T-helper 2 cell treated with Interferon-gamma antibody and Interleukin-4, amounts not matched to agents 100 ng/mL and 5 ng/mL, for 36 hours (primary cell): Measurements from ENCODE around the gene RIMBP3C. TPM values are rescaled to one million over a fixed set of nuclear protein-coding genes. Genes with fewer than 3 reads are reported as not detected.
"Not testable (repeated sequence)": the region's sequence is repeated elsewhere in the genome, so short reads cannot be mapped to it uniquely, and the experiment has no call there.

Experiments
- intact Hi-C: fragments of 100-400 bp; cut with micrococcal nuclease; formaldehyde crosslinking; loops from one replicate; pipeline ENCODE4 v1.15.1; 2023
- total RNA-seq: library from RNA; stranded (reverse); gene quantifications from 2 replicates; pipeline ENCODE4 v1.2.3, GENCODE V29; 2022

RIMBP3C gene
- total RNA-seq, 1 donor from 2014 or later, result 0.50 TPM

GRCh38 chr22:21526705-21527500, 24.4 kb downstream of the RIMBP3C start:
- intact Hi-C loops, result not testable (repeated sequence)

GRCh38 chr22:21516970-21517764, 34.1 kb downstream of the RIMBP3C start:
- intact Hi-C loops, result not testable (repeated sequence)

- intact Hi-C loops, result not testable (repeated sequence)
These were observed 34.7 kb downstream of the RIMBP3C start for GRCh38 chr22:21516522-21516921.

- intact Hi-C loops, result not testable (repeated sequence)
These were observed 36.0 kb downstream of the RIMBP3C start for GRCh38 chr22:21515234-21515633.

GRCh38 chr22:21514117-21514516, 37.1 kb downstream of the RIMBP3C start:
- intact Hi-C loops, result not testable (repeated sequence)

GRCh38 chr22:21512022-21512421, 39.2 kb downstream of the RIMBP3C start:
- intact Hi-C loops, result not testable (repeated sequence)

- intact Hi-C loops, result not testable (repeated sequence)
These were observed 40.9 kb downstream of the RIMBP3C start for GRCh38 chr22:21510397-21510796.

- intact Hi-C loops, result not testable (repeated sequence)
These were observed 51.4 kb downstream of the RIMBP3C start for GRCh38 chr22:21499623-21500506.

- intact Hi-C loops, result not testable (repeated sequence)
These were observed 52.8 kb downstream of the RIMBP3C start for GRCh38 chr22:21498489-21498888.

- intact Hi-C loops, result not testable (repeated sequence)
These were observed 53.3 kb downstream of the RIMBP3C start for GRCh38 chr22:21497984-21498383.

Other genes with a start within 250 kb of the RIMBP3C start
- gene RIMBP3B, start 167.7 kb downstream of the RIMBP3C start, total RNA-seq, result 0.11 and 0.23 TPM in 2 replicates
- gene HIC2, start 134.1 kb downstream of the RIMBP3C start, total RNA-seq, result 4.5 and 4.8 TPM in 2 replicates
- 1.3 and 2.6 TPM in 2 replicates for gene TMEM191C, start 84.1 kb downstream of the RIMBP3C start, total RNA-seq
- 59.8 and 62.7 TPM in 2 replicates for gene UBE2L3, start 16.3 kb upstream of the RIMBP3C start, total RNA-seq
- gene YDJC, start 78.6 kb upstream of the RIMBP3C start, total RNA-seq, result 41.1 and 41.7 TPM in 2 replicates
- 0.23 and 0.66 TPM in 2 replicates for gene CCDC116, start 81.3 kb upstream of the RIMBP3C start, total RNA-seq
- gene SDF2L1, start 90.8 kb upstream of the RIMBP3C start, total RNA-seq, result 109 and 114 TPM in 2 replicates
- gene PPIL2, start 114.6 kb upstream of the RIMBP3C start, total RNA-seq, result 69.6 and 71.3 TPM in 2 replicates
- gene YPEL1, start 184.3 kb upstream of the RIMBP3C start, total RNA-seq, result 3.8 and 4.3 TPM in 2 replicates